PC-3 (cell line): ENCODE data around the gene RXRA. TPM values are rescaled to one million over a fixed set of nuclear protein-coding genes. Genes with fewer than 3 reads are reported as not detected.

ENCODE experiments used
- ATAC-seq: fragments of 200-7000 bp; cut with Tn5 transposase; 2 replicates; pipeline ENCODE4 v1.9.1; 2020; ENCODE audit warnings: mild to moderate bottlenecking, moderate library complexity
- BruUV-seq: library from RNA; stranded (reverse); fragments of 400-500 nt; replicated peaks from 2 replicates; lab custom pipeline; 2021; lab: Mats Ljungman, UMichigan
- CTCF ChIA-PET: fragments of 300-600 bp; sonication (Branson Sonifier 250); formaldehyde crosslinking; loops from one replicate; lab custom pipeline; 2022; ENCODE audit warnings: antibody characterized with exemption; lab: Charles Lee
- POLR2A ChIA-PET: fragments of 300-600 bp; sonication (Branson Sonifier 250); formaldehyde crosslinking; loops from one replicate; lab custom pipeline; 2022; ENCODE audit warnings: antibody characterized with exemption; ENCODE audit not compliant: unreplicated experiment; lab: Charles Lee
- DNase-seq: peaks from one replicate; pipeline ENCODE4 v3.0.0-alpha.2; 2015
- H2AFZ ChIP-seq: fragments of 300-600 bp; sonication (generic); 2 replicates; pipeline ENCODE4 v1.6.0; 2016; ENCODE audit warnings: antibody characterized with exemption, low read length
- H3F3A ChIP-seq: fragments of 300-600 bp; sonication (generic); one replicate; pipeline ENCODE4 v1.6.0; 2017; ENCODE audit warnings: antibody characterized with exemption, low read length, control low read depth, mild to moderate bottlenecking; ENCODE audit not compliant: unreplicated experiment
- H3K27ac ChIP-seq: fragments of 300-600 bp; sonication (generic); 2 replicates; pipeline ENCODE4 v1.5.1; 2016; ENCODE audit warnings: mild to moderate bottlenecking, low read length
- H3K27me3 ChIP-seq: fragments of 300-600 bp; sonication (generic); 2 replicates; pipeline ENCODE4 v1.6.1; 2016; ENCODE audit warnings: low read length, mixed read lengths
- H3K36me3 ChIP-seq: fragments of 300-600 bp; sonication (generic); 2 replicates; pipeline ENCODE4 v1.6.1; 2016; ENCODE audit warnings: low read depth, mixed run types, low read length, mixed read lengths
- H3K4me1 ChIP-seq: fragments of 300-600 bp; sonication (generic); 2 replicates; pipeline ENCODE4 v1.5.1; 2016; ENCODE audit warnings: low read length; ENCODE audit not compliant: insufficient read depth
- H3K4me2 ChIP-seq: fragments of 300-600 bp; sonication (generic); 2 replicates; pipeline ENCODE4 v1.6.0; 2016; ENCODE audit warnings: low read length
- H3K4me3 ChIP-seq: fragments of 300-600 bp; sonication (generic); 2 replicates; pipeline ENCODE4 v1.5.1; 2016; ENCODE audit warnings: mild to moderate bottlenecking, low read length, mixed read lengths
- H3K79me2 ChIP-seq: fragments of 300-600 bp; sonication (generic); 2 replicates; pipeline ENCODE4 v1.6.1; 2017; ENCODE audit warnings: low read length, mixed read lengths
- H3K9ac ChIP-seq: fragments of 300-600 bp; sonication (generic); 2 replicates; pipeline ENCODE4 v1.6.0; 2016; ENCODE audit warnings: mild to moderate bottlenecking, low read length
- H3K9me2 ChIP-seq: fragments of 300-600 bp; sonication (generic); replicated peaks from 2 replicates; pipeline ENCODE4 v1.6.1; 2016; ENCODE audit warnings: mixed run types, low read length, mixed read lengths
- H3K9me3 ChIP-seq: fragments of 300-600 bp; sonication (generic); 2 replicates; pipeline ENCODE4 v1.6.1; 2016; ENCODE audit warnings: low read length, mixed read lengths
- H4K20me1 ChIP-seq: fragments of 300-600 bp; sonication (generic); 2 replicates; pipeline ENCODE4 v1.6.1; 2016; ENCODE audit warnings: low read length, mixed read lengths
- EZH2 ChIP-seq: fragments of 300-600 bp; sonication (generic); IDR thresholded peaks from one replicate; pipeline ENCODE4 v1.6.1; 2017; ENCODE audit warnings: antibody characterized with exemption, mild to moderate bottlenecking, low read length; ENCODE audit not compliant: unreplicated experiment
- EZH2phosphoT487 ChIP-seq: fragments of 300-600 bp; sonication (generic); IDR thresholded peaks from 2 replicates; pipeline ENCODE4 v1.6.1; 2018; ENCODE audit warnings: mild to moderate bottlenecking, antibody characterized with exemption, low read length, borderline replicate concordance
- intact Hi-C: fragments of 100-400 bp; cut with micrococcal nuclease; formaldehyde crosslinking; loops from 2 replicates; pipeline ENCODE4 v1.9.0; 2023
- total RNA-seq: library from RNA; depleted of rRNA; stranded (reverse); fragments of >200 nt; gene quantifications from 2 replicates; pipeline ENCODE4 v1.2.3, GENCODE V29; 2014
- TF ChIP-seq, protein P1 (sequence below): fragments of 300-600 bp; sonication (generic); conservative IDR thresholded peaks from 2 replicates; pipeline ENCODE4 v1.5.1; 2017; ENCODE audit warnings: antibody characterized with exemption, low read depth, mild to moderate bottlenecking, low read length

The RXRA gene
- total RNA-seq, 1 experiment from 2014 or later, result 17.5 TPM

DNA sequence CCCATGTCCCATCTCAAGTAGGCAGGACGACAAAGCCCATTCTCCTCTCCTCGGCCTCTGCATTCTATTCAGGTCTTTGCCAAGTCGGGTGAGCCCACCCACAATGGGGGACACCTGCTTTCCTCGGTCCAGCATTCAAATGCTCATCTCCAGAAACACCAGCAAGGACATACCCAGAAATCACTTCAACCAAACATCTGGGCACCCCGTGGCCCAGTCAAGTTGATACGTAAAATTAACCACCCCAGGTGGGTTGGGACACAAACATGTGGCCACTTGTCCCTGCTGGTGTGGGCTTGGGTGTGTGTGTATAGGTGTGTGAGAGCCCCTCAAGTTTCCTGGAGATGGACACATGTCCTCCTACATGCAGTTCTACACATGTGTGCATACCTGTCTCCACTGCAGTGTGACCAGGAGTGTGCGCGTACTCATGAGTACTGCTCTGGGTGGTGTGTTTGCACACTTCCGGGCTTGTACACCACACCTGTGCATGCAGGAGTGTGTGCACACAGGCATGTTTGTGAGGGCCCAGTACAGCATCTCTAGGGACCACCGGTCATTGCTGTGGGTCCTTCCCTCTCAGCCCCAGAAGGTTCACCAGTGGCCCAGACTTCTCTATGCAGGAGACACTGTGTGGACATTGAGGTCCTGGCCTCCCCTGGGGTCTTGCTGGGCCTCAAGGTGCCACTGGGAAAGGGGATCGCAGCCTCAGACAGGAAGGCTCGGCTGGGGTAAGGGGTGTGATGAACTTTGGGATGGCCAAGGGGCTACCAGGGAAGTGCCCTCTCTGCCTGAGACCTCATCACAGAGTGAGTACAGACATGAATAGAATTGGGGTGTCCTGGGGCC lies 35.4 kb upstream of the RXRA start:
- H3K27me3 ChIP-seq, result no peaks in the 10 kb centered on the region
- DNase-seq, result no peak
- no peaks in the 10 kb centered on the region for H3K4me1 ChIP-seq
- ChIA-PET CTCF (no interaction called here), POLR2A (no interaction called here)
- H3K9ac ChIP-seq, result no peak overlapping the region
- no TSS peak for BruUV-seq
- intact Hi-C loops, result no loop called here
- no peak overlapping the region for H3K4me2 ChIP-seq
- H3K4me3 ChIP-seq, result no peak overlapping the region
- no peaks in the 10 kb centered on the region for H3K9me2 ChIP-seq
- H3K79me2 ChIP-seq, result no peaks in the 10 kb centered on the region
- no peaks in the 10 kb centered on the region for H3F3A ChIP-seq
- no peaks in the 10 kb centered on the region for H3K9me3 ChIP-seq
- no peaks in the 10 kb centered on the region for H4K20me1 ChIP-seq
- H3K27ac ChIP-seq, result no peak overlapping the region
- TF ChIP-seq EZH2, result no peak
- TF ChIP-seq, protein P1, sequence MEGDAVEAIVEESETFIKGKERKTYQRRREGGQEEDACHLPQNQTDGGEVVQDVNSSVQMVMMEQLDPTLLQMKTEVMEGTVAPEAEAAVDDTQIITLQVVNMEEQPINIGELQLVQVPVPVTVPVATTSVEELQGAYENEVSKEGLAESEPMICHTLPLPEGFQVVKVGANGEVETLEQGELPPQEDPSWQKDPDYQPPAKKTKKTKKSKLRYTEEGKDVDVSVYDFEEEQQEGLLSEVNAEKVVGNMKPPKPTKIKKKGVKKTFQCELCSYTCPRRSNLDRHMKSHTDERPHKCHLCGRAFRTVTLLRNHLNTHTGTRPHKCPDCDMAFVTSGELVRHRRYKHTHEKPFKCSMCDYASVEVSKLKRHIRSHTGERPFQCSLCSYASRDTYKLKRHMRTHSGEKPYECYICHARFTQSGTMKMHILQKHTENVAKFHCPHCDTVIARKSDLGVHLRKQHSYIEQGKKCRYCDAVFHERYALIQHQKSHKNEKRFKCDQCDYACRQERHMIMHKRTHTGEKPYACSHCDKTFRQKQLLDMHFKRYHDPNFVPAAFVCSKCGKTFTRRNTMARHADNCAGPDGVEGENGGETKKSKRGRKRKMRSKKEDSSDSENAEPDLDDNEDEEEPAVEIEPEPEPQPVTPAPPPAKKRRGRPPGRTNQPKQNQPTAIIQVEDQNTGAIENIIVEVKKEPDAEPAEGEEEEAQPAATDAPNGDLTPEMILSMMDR, result no peak
- no peak for TF ChIP-seq EZH2phosphoT487
- no peaks in the 10 kb centered on the region for H3K36me3 ChIP-seq
- no peak overlapping the region for H2AFZ ChIP-seq
- no peak for ATAC-seq

DNA sequence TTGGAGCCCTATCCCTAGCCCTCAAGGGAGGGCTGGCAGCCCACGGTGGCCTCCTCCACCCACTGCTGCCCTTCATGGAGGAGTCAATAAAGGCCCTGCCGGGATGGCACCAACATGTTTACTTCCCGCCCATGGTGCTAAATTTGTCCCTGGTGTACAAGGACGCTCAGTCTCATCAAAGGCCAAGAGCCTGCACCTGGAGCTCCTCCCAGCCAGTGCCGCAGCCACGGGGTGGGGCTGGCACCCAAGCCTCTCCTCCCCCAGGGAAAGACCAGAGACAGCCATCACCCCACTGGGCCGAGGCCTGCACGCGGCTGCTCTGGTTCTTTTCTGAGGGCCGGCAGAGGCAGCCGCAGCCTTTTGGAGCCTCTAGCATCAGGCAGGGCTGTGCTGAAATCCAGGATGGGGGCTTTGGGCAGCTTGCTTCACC lies 34.8 kb upstream of the RXRA start:
- intact Hi-C loops, result no loop called here
- no peak for DNase-seq
- H3K4me1 ChIP-seq, result no peaks in the 10 kb centered on the region
- no peak for TF ChIP-seq EZH2phosphoT487
- no peak for TF ChIP-seq EZH2
- TF ChIP-seq, protein P1, result no peak
- H3K27me3 ChIP-seq, result no peaks in the 10 kb centered on the region
- ChIA-PET POLR2A (no interaction called here), CTCF (no interaction called here)
- H3K4me3 ChIP-seq, result no peak overlapping the region
- H3K27ac ChIP-seq, result no peak overlapping the region
- no peak overlapping the region for H3K9ac ChIP-seq
- no peak for ATAC-seq
- no peak overlapping the region for H3K4me2 ChIP-seq
- H3K79me2 ChIP-seq, result no peaks in the 10 kb centered on the region
- BruUV-seq, result no TSS peak
- H2AFZ ChIP-seq, result no peak overlapping the region
- no peaks in the 10 kb centered on the region for H3K9me2 ChIP-seq
- no peaks in the 10 kb centered on the region for H3K36me3 ChIP-seq
- no peaks in the 10 kb centered on the region for H3K9me3 ChIP-seq
- no peaks in the 10 kb centered on the region for H4K20me1 ChIP-seq
- H3F3A ChIP-seq, result no peaks in the 10 kb centered on the region
